Measurements from ENCODE around the gene RTN3. TPM values are rescaled to one million over a fixed set of nuclear protein-coding genes. Genes with fewer than 3 reads are reported as not detected.
"Not testable (repeated sequence)": the region's sequence is repeated elsewhere in the genome, so short reads cannot be mapped to it uniquely, and the experiment has no call there.

The RTN3 gene
- total and polyA plus RNA-seq, 9 donors = 25.5 to 76.0 (median 53.9) TPM

GRCh38 chr11:63767565-63768236, 86.4 kb downstream of the RTN3 start:
- Histone ChIP-seq H3K4me3 (ENCODE audit: low read length) (peak overlapping the region; percentile 90), H3K4me1 (ENCODE audit: control insufficient read depth, insufficient read depth, low read length) (peaks cover 53% of the 10 kb centered on the region), H3K27ac (ENCODE audit: low read length) (peak overlapping the region; percentile 79), H3K27me3 (ENCODE audit: control insufficient read depth, insufficient read depth, low read length) (peaks cover 21% of the 10 kb centered on the region), H3K36me3 (ENCODE audit: control insufficient read depth, insufficient read depth, low read length) (peaks cover 20% of the 10 kb centered on the region), H3K9me3 (replicated peaks; ENCODE audit: control insufficient read depth, low read depth, low read length) (no peaks in the 10 kb centered on the region)
- WGBS (ENCODE audit: insufficient coverage) = under 1% methylated on average over 32 of the region's 34 CpGs
- peak; percentile 92 for DNase-seq

- WGBS (ENCODE audit: insufficient coverage) = under 1% methylated on average over 113 of the region's 113 CpGs
- peaks cover 48% of the 10 kb centered on the region for H3K4me1 ChIP-seq (ENCODE audit: control insufficient read depth, insufficient read depth, low read length)
- H3K36me3 ChIP-seq (ENCODE audit: control insufficient read depth, insufficient read depth, low read length) = peaks cover 20% of the 10 kb centered on the region
- H3K4me3 ChIP-seq (ENCODE audit: low read length) = peak within 1 kb of the TSS; percentile 90
- peak; percentile 87 for DNase-seq
- peaks cover 22% of the 10 kb centered on the region for H3K27me3 ChIP-seq (ENCODE audit: control insufficient read depth, insufficient read depth, low read length)
- no peaks in the 10 kb centered on the region for H3K9me3 ChIP-seq (replicated peaks; ENCODE audit: control insufficient read depth, low read depth, low read length)
- H3K27ac ChIP-seq (ENCODE audit: low read length) = peak within 1 kb of the TSS; percentile 79
Measured at GRCh38 chr11:63768237-63769041, 87.1 kb downstream of the RTN3 start, which contains the start of gene ZFTA. ZFTA (minus strand) TSS chr11:63768775; CDS start chr11:63768622, 153 bp downstream.

- Histone ChIP-seq H3K4me1 (ENCODE audit: control insufficient read depth, insufficient read depth, low read length) (peaks cover 45% of the 10 kb centered on the region), H3K36me3 (ENCODE audit: control insufficient read depth, insufficient read depth, low read length) (peaks cover 20% of the 10 kb centered on the region), H3K9me3 (replicated peaks; ENCODE audit: control insufficient read depth, low read depth, low read length) (no peaks in the 10 kb centered on the region), H3K27me3 (ENCODE audit: control insufficient read depth, insufficient read depth, low read length) (peaks cover 22% of the 10 kb centered on the region), H3K4me3 (ENCODE audit: low read length) (peak overlapping the region; percentile 53), H3K27ac (ENCODE audit: low read length) (no peak overlapping the region)
- DNase-seq = peak; percentile 53
- under 1% methylated on average over 82 of the region's 82 CpGs for WGBS (ENCODE audit: insufficient coverage)
Measured at GRCh38 chr11:63769042-63769713, 87.9 kb downstream of the RTN3 start.

- WGBS (ENCODE audit: insufficient coverage) = 23% methylated on average over 31 of the region's 35 CpGs
- Histone ChIP-seq H3K4me3 (ENCODE audit: low read length) (peak overlapping the region; percentile 53), H3K27ac (ENCODE audit: low read length) (no peak overlapping the region), H3K4me1 (ENCODE audit: control insufficient read depth, insufficient read depth, low read length) (peaks cover 39% of the 10 kb centered on the region), H3K27me3 (ENCODE audit: control insufficient read depth, insufficient read depth, low read length) (peaks cover 22% of the 10 kb centered on the region), H3K9me3 (replicated peaks; ENCODE audit: control insufficient read depth, low read depth, low read length) (no peaks in the 10 kb centered on the region), H3K36me3 (ENCODE audit: control insufficient read depth, insufficient read depth, low read length) (peaks cover 14% of the 10 kb centered on the region)
- peak; percentile 37 for DNase-seq
Measured at GRCh38 chr11:63769714-63770455, 88.6 kb downstream of the RTN3 start.

- WGBS (ENCODE audit: insufficient coverage) = no CpG with 5 or more reads among the region's 7 CpGs
- DNase-seq = peak; percentile 6
- Histone ChIP-seq H3K4me1 (ENCODE audit: control insufficient read depth, insufficient read depth, low read length) (peaks cover 30% of the 10 kb centered on the region), H3K4me3 (ENCODE audit: low read length) (no peak overlapping the region), H3K27ac (ENCODE audit: low read length) (no peak overlapping the region), H3K36me3 (ENCODE audit: control insufficient read depth, insufficient read depth, low read length) (peaks cover 7% of the 10 kb centered on the region), H3K9me3 (replicated peaks; ENCODE audit: control insufficient read depth, low read depth, low read length) (no peaks in the 10 kb centered on the region), H3K27me3 (ENCODE audit: control insufficient read depth, insufficient read depth, low read length) (peaks cover 22% of the 10 kb centered on the region)
Measured at GRCh38 chr11:63770763-63771162, 89.5 kb downstream of the RTN3 start.

GRCh38 chr11:63771741-63772318, 90.5 kb downstream of the RTN3 start:
- H3K27ac ChIP-seq (ENCODE audit: low read length); DNase-seq; H3K4me3 ChIP-seq (ENCODE audit: low read length); H3K36me3 ChIP-seq (ENCODE audit: control insufficient read depth, insufficient read depth, low read length); H3K9me3 ChIP-seq (replicated peaks; ENCODE audit: control insufficient read depth, low read depth, low read length): not testable (repeated sequence)
- no CpG with 5 or more reads among the region's 2 CpGs for WGBS (ENCODE audit: insufficient coverage)
- peaks cover 20% of the 10 kb centered on the region for H3K4me1 ChIP-seq (ENCODE audit: control insufficient read depth, insufficient read depth, low read length)
- peaks cover 22% of the 10 kb centered on the region for H3K27me3 ChIP-seq (ENCODE audit: control insufficient read depth, insufficient read depth, low read length)

- Histone ChIP-seq H3K36me3 (ENCODE audit: control insufficient read depth, insufficient read depth, low read length) (no peaks in the 10 kb centered on the region), H3K4me3 (ENCODE audit: low read length) (no peak overlapping the region), H3K27ac (ENCODE audit: low read length) (no peak overlapping the region), H3K27me3 (ENCODE audit: control insufficient read depth, insufficient read depth, low read length) (peaks cover 13% of the 10 kb centered on the region), H3K9me3 (replicated peaks; ENCODE audit: control insufficient read depth, low read depth, low read length) (no peaks in the 10 kb centered on the region), H3K4me1 (ENCODE audit: control insufficient read depth, insufficient read depth, low read length) (peaks cover under 1% of the 10 kb centered on the region)
- WGBS (ENCODE audit: insufficient coverage) = no CpG with 5 or more reads among the region's 3 CpGs
- DNase-seq = no peak
Measured at GRCh38 chr11:63775191-63775590, 93.9 kb downstream of the RTN3 start.

GRCh38 chr11:63779039-63779438, 97.7 kb downstream of the RTN3 start:
- Histone ChIP-seq H3K4me1 (ENCODE audit: control insufficient read depth, insufficient read depth, low read length) (no peaks in the 10 kb centered on the region), H3K4me3 (ENCODE audit: low read length) (no peak overlapping the region), H3K27me3 (ENCODE audit: control insufficient read depth, insufficient read depth, low read length) (no peaks in the 10 kb centered on the region), H3K9me3 (replicated peaks; ENCODE audit: control insufficient read depth, low read depth, low read length) (no peaks in the 10 kb centered on the region), H3K27ac (ENCODE audit: low read length) (no peak overlapping the region), H3K36me3 (ENCODE audit: control insufficient read depth, insufficient read depth, low read length) (no peaks in the 10 kb centered on the region)
- DNase-seq = peak; percentile 7
- WGBS (ENCODE audit: insufficient coverage) = no CpG with 5 or more reads among the region's 2 CpGs

- Histone ChIP-seq H3K4me1 (ENCODE audit: control insufficient read depth, insufficient read depth, low read length) (no peaks in the 10 kb centered on the region), H3K9me3 (replicated peaks; ENCODE audit: control insufficient read depth, low read depth, low read length) (no peaks in the 10 kb centered on the region), H3K27me3 (ENCODE audit: control insufficient read depth, insufficient read depth, low read length) (no peaks in the 10 kb centered on the region), H3K27ac (ENCODE audit: low read length) (no peak overlapping the region), H3K36me3 (ENCODE audit: control insufficient read depth, insufficient read depth, low read length) (no peaks in the 10 kb centered on the region), H3K4me3 (ENCODE audit: low read length) (no peak overlapping the region)
- 100% methylated on average over 3 of the region's 6 CpGs for WGBS (ENCODE audit: insufficient coverage)
- no peak for DNase-seq
Measured at GRCh38 chr11:63782749-63783148, 101.4 kb downstream of the RTN3 start.
